GM23338 (cell line): Measurements from ENCODE around the gene TTC3. TPM values are rescaled to one million over a fixed set of nuclear protein-coding genes. Genes with fewer than 3 reads are reported as not detected.

Experiments
- ATAC-seq: fragments of 200-7000 bp; cut with Tn5 transposase; 3 replicates; pipeline ENCODE4 v1.9.1; 2020
- DNase-seq: peaks from one replicate; pipeline ENCODE4 v3.0.0-alpha.2; 2015; ENCODE audit warnings: low spot score
- H2AFZ ChIP-seq: fragments of 200-600 bp; sonication (generic); 2 replicates; pipeline ENCODE4 v1.8.0; 2016; ENCODE audit warnings: antibody characterized with exemption, mild to moderate bottlenecking, moderate library complexity
- H3F3A ChIP-seq: fragments of 200-600 bp; sonication (generic); replicated peaks from 2 replicates; pipeline ENCODE4 v1.8.0; 2017; ENCODE audit warnings: antibody characterized with exemption, mixed run types, low read depth
- H3K27ac ChIP-seq: fragments of 200-600 bp; sonication (generic); 2 replicates; pipeline ENCODE4 v1.6.1; 2016; ENCODE audit warnings: low read depth
- H3K27me3 ChIP-seq: fragments of 200-600 bp; sonication (generic); 2 replicates; pipeline ENCODE4 v1.8.0; 2016; ENCODE audit warnings: mild to moderate bottlenecking, mixed run types, moderate library complexity; ENCODE audit not compliant: insufficient read depth
- H3K36me3 ChIP-seq: fragments of 200-600 bp; sonication (generic); 2 replicates; pipeline ENCODE4 v1.8.0; 2016; ENCODE audit warnings: mild to moderate bottlenecking; ENCODE audit not compliant: insufficient read depth
- H3K4me1 ChIP-seq: fragments of 200-600 bp; sonication (generic); 2 replicates; pipeline ENCODE4 v1.8.0; 2016; ENCODE audit warnings: mild to moderate bottlenecking, moderate library complexity; ENCODE audit not compliant: insufficient read depth
- H3K4me2 ChIP-seq: fragments of 200-600 bp; sonication (generic); 2 replicates; pipeline ENCODE4 v1.7.1; 2017; ENCODE audit warnings: mixed run types
- H3K4me3 ChIP-seq: fragments of 200-600 bp; sonication (generic); 2 replicates; pipeline ENCODE4 v1.6.1; 2016; ENCODE audit warnings: mixed run types
- H3K79me2 ChIP-seq: fragments of 200-600 bp; sonication (generic); replicated peaks from 2 replicates; pipeline ENCODE4 v1.8.0; 2017; ENCODE audit warnings: mild to moderate bottlenecking; ENCODE audit not compliant: insufficient read depth
- H3K9me2 ChIP-seq: fragments of 200-600 bp; sonication (generic); 2 replicates; pipeline ENCODE4 v1.8.0; 2017; ENCODE audit not compliant: insufficient read depth
- H4K20me1 ChIP-seq: fragments of 200-600 bp; sonication (generic); replicated peaks from 2 replicates; pipeline ENCODE4 v1.8.0; 2017; ENCODE audit warnings: mild to moderate bottlenecking; ENCODE audit not compliant: insufficient read depth
- H3K27ac Mint-ChIP-seq: 2 replicates; pipeline ENCODE4 v1.8.0; 2020; ENCODE audit warnings: inconsistent platforms, mild to moderate bottlenecking, moderate library complexity, mixed read lengths
- H3K27me3 Mint-ChIP-seq: 3 replicates; pipeline ENCODE4 v1.8.0; 2022; ENCODE audit warnings: low read depth, mild to moderate bottlenecking, moderate library complexity, mixed read lengths, inconsistent platforms; ENCODE audit not compliant: insufficient read depth, poor library complexity
- H3K36me3 Mint-ChIP-seq: 3 replicates; pipeline ENCODE4 v1.8.0; 2021; ENCODE audit warnings: low read depth, mild to moderate bottlenecking, inconsistent platforms, moderate library complexity, mixed read lengths
- H3K4me1 Mint-ChIP-seq: 3 replicates; pipeline ENCODE4 v1.8.0; 2020; ENCODE audit warnings: mild to moderate bottlenecking, inconsistent platforms, mixed read lengths
- H3K4me3 Mint-ChIP-seq: 3 replicates; pipeline ENCODE4 v1.8.0; 2021; ENCODE audit warnings: moderate library complexity, mild to moderate bottlenecking, inconsistent platforms, mixed read lengths
- H3K9me3 Mint-ChIP-seq: 3 replicates; pipeline ENCODE4 v1.8.0; 2020; ENCODE audit warnings: moderate library complexity, mild to moderate bottlenecking, inconsistent platforms, mixed read lengths
- CTCF ChIP-seq, 2 experiments: fragments of 200-600 bp in 1 of 2; sonication (generic) in 1 of 2; conservative IDR thresholded peaks; 2 replicates each; pipeline versions ENCODE4 v1.5.1 to v1.6.1; 2016 to 2017; ENCODE audit warnings: antibody characterized with exemption in 2 of 2, low read depth in 2 of 2, mild to moderate bottlenecking in 2 of 2, moderate library complexity in 1 of 2
- ETS1 ChIP-seq: IDR thresholded peaks from 2 replicates; pipeline ENCODE4 v1.6.1; 2016; ENCODE audit warnings: antibody characterized with exemption
- EZH2 ChIP-seq: fragments of 200-600 bp; sonication (generic); IDR thresholded peaks from one replicate; pipeline ENCODE4 v1.8.0; 2017; ENCODE audit warnings: antibody characterized with exemption, mild to moderate bottlenecking, low read depth; ENCODE audit not compliant: unreplicated experiment
- EZH2phosphoT487 ChIP-seq: fragments of 200-600 bp; sonication (generic); IDR thresholded peaks from one replicate; pipeline ENCODE4 v1.8.1; 2018; ENCODE audit warnings: antibody characterized with exemption; ENCODE audit not compliant: unreplicated experiment
- JUNB ChIP-seq: IDR thresholded peaks from one replicate; pipeline ENCODE4 v1.6.1; 2016; ENCODE audit warnings: antibody characterized with exemption; ENCODE audit not compliant: unreplicated experiment
- NANOG ChIP-seq: IDR thresholded peaks from 2 replicates; pipeline ENCODE4 v1.6.1; 2016; ENCODE audit warnings: antibody characterized with exemption, borderline replicate concordance
- REST ChIP-seq: IDR thresholded peaks from one replicate; pipeline ENCODE4 v1.6.1; 2018; ENCODE audit warnings: antibody characterized with exemption; ENCODE audit not compliant: unreplicated experiment
- STAT1 ChIP-seq: IDR thresholded peaks from one replicate; pipeline ENCODE4 v1.6.1; 2016; ENCODE audit warnings: antibody characterized with exemption; ENCODE audit not compliant: unreplicated experiment
- ZNF114 ChIP-seq: fragments of 250-450 bp; sonication (Bioruptor Pico); IDR thresholded peaks from 2 replicates; pipeline ENCODE4 v1.5.0; 2020; ENCODE audit warnings: mild to moderate bottlenecking, moderate library complexity
- ZNF331 ChIP-seq: fragments of 250-450 bp; sonication (Bioruptor Pico); IDR thresholded peaks from 2 replicates; pipeline ENCODE4 v1.5.0; 2020; ENCODE audit warnings: low read depth, mild to moderate bottlenecking, moderate library complexity
- ZNF462 ChIP-seq: fragments of 250-450 bp; sonication (Bioruptor Pico); IDR thresholded peaks from 2 replicates; pipeline ENCODE4 v1.5.0; 2020; ENCODE audit warnings: mild to moderate bottlenecking, moderate library complexity
- polyA plus RNA-seq: library from polyadenylated mRNA; unstranded; fragments of >200 nt; fragmentation: Nextera tagmentation; extraction: Ambion mirVana; gene quantifications from 2 replicates; pipeline ENCODE4 v1.2.1, GENCODE V29; 2016
- total RNA-seq: library from RNA; depleted of rRNA; stranded (reverse); fragments of >200 nt; shearing (Covaris generic); gene quantifications from 2 replicates; pipeline ENCODE4 v1.2.3, GENCODE V29; 2014

Gene TTC3
- total and polyA plus RNA-seq, 2 experiments from 2014 or later = 28.9 to 48.6 TPM

GRCh38 chr21:37045556-37045955 lies 27.5 kb upstream of the TTC3 start:
- Mint-ChIP-seq H3K9me3 (no peaks in the 10 kb centered on the region), H3K27ac (no peak overlapping the region), H3K4me1 (peaks cover 33% of the 10 kb centered on the region), H3K36me3 (no peaks in the 10 kb centered on the region), H3K27me3 (peaks cover 33% of the 10 kb centered on the region), H3K4me3 (no peak overlapping the region)
- H4K20me1 ChIP-seq = no peaks in the 10 kb centered on the region
- no peaks in the 10 kb centered on the region for H3K36me3 ChIP-seq
- H3K4me3 ChIP-seq = no peak overlapping the region
- no peak overlapping the region for H3K27ac ChIP-seq
- H3K4me1 ChIP-seq = peaks cover 11% of the 10 kb centered on the region; the same call in 1 of the 2 replicates
- DNase-seq (no peak), ATAC-seq (no peak)
- no peak overlapping the region for H3K4me2 ChIP-seq
- H3F3A ChIP-seq = no peaks in the 10 kb centered on the region
- peaks cover 51% of the 10 kb centered on the region for H3K27me3 ChIP-seq
- H3K9me2 ChIP-seq = no peaks in the 10 kb centered on the region
- TF ChIP-seq STAT1 = no peak
- TF ChIP-seq JUNB = no peak
- no peak for TF ChIP-seq ETS1
- TF ChIP-seq NANOG = no peak
- no peak for TF ChIP-seq ZNF331
- no peak for TF ChIP-seq ZNF462
- no peak for TF ChIP-seq REST
- TF ChIP-seq CTCF (conservative IDR thresholded peaks at IDR 0.05; ENCODE audit: low read depth in 2 of 2) = no peak
- TF ChIP-seq ZNF114 (CRISPR knock-in tag) = no peak
- no peak for TF ChIP-seq EZH2phosphoT487
- TF ChIP-seq EZH2 = no peak
- H3K79me2 ChIP-seq = no peaks in the 10 kb centered on the region
- H2AFZ ChIP-seq = no peak overlapping the region
